ENCODE data around the gene KMT5C.

Gene KMT5C

GRCh38 chr19:55341595-55342531 lies 2.2 kb downstream of the KMT5C start:
- H3K4me3 ChIP-seq (ENCODE audit: low read length), result no peak overlapping the region
- peaks cover 25% of the 10 kb centered on the region for H3K4me1 ChIP-seq (ENCODE audit: control insufficient read depth, insufficient read depth, low read length)
- no peaks in the 10 kb centered on the region for H3K27me3 ChIP-seq (ENCODE audit: control insufficient read depth, insufficient read depth, low read length)
- H3K9me3 ChIP-seq (ENCODE audit: control insufficient read depth, low read length), result no peaks in the 10 kb centered on the region
- no peaks in the 10 kb centered on the region for H3K36me3 ChIP-seq (ENCODE audit: control insufficient read depth, insufficient read depth, low read length)
- no peak overlapping the region for H3K9ac ChIP-seq (ENCODE audit: low read length)

GRCh38 chr19:55344444-55344843 lies 4.8 kb downstream of the KMT5C start:
- Histone ChIP-seq H3K4me1 (ENCODE audit: control insufficient read depth, insufficient read depth, low read length) (peaks cover 18% of the 10 kb centered on the region), H3K9ac (ENCODE audit: low read length) (no peak overlapping the region)

DNA sequence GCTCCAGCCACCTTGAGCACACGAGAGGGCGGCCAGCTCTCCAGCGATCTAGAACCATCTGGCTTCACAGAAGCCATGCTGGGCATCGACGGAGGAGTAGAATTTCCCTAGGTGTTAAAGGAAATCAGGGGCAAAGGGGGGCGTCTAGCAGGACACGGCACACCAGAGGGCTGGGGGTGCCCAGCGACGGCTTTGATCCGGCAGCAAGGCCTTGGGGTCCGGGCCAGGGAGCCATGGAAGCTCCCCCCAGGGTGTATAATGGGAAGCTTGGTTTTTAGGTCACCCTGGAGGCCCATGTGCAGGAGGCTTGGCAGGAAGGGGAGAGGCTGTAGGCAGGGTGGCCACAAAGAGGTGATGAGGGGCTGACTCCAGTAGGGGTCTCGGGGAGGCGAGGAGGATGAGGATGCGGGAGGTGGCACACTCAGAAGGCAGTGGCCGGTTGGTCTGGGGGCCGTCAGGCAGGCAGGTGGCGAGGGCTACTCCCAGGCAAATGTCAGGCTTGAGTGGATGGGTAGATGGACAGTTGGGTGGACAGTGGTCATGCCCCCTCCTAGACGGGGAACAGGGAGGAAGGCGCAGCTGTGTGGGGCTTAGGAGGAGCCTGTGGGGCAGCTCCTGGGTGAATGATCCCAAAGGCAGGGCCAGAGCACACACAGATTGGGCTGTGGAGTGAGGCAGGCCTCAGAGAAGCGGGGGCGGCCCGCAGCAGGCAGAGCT lies 5.6 kb downstream of the KMT5C start:
- Histone ChIP-seq H3K4me3 (ENCODE audit: low read length) (no peak overlapping the region), H3K9me3 (ENCODE audit: control insufficient read depth, low read length) (no peaks in the 10 kb centered on the region), H3K27me3 (ENCODE audit: control insufficient read depth, insufficient read depth, low read length) (peaks cover under 1% of the 10 kb centered on the region), H3K4me1 (ENCODE audit: control insufficient read depth, insufficient read depth, low read length) (peaks cover 16% of the 10 kb centered on the region), H3K9ac (ENCODE audit: low read length) (no peak overlapping the region), H3K36me3 (ENCODE audit: control insufficient read depth, insufficient read depth, low read length) (no peaks in the 10 kb centered on the region)

More at GRCh38 chr19:55344444-55344843, 4.8 kb downstream of the KMT5C start:
- Histone ChIP-seq H3K4me3 (ENCODE audit: low read length) (no peak overlapping the region), H3K36me3 (ENCODE audit: control insufficient read depth, insufficient read depth, low read length) (no peaks in the 10 kb centered on the region), H3K9me3 (ENCODE audit: control insufficient read depth, low read length) (no peaks in the 10 kb centered on the region), H3K27me3 (ENCODE audit: control insufficient read depth, insufficient read depth, low read length) (no peaks in the 10 kb centered on the region)

DNA sequence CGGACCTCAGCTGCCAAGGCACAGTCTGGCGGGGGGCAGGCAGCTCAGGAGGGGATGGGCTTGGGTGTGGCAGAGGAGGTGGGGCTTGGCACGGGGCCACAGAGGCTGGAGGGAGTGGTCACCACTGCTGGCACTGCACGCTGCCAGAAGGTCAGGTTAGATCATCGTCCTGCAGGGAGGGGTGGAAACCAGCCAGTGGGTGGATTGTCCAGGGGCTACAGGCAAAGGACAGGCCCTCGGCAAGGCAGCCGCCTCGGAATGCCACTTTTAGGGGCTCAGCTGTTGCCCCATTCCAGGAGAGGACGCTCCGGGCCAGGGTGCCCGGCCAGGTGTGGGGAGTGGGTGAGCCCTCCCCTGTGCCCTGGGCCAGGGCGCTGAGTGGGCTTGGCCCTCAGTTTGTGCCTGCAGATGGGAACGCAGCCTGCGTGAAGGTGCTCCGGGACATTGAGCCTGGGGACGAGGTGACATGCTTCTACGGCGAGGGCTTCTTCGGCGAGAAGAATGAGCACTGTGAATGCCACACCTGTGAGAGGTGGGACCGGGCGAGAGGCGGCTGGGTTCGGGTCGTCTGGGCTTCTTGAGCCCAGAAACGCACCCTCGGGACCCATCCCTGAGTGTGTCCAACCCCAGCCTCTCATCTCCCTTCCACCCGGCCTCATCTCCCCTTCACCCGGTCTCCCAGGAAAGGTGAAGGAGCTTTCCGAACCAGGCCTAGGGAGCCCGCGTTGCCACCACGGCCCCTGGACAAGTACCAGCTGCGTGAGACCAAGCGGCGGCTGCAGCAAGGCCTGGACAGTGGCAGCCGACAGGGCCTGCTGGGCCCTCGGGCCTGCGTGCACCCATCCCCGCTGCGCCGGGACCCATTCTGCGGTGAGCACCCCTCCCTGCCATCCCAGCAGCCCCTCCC lies 6.4 kb downstream of the KMT5C start:
- H3K9me3 ChIP-seq (ENCODE audit: control insufficient read depth, low read length), result no peaks in the 10 kb centered on the region
- peaks cover 8% of the 10 kb centered on the region for H3K27me3 ChIP-seq (ENCODE audit: control insufficient read depth, insufficient read depth, low read length)
- peaks cover 16% of the 10 kb centered on the region for H3K4me1 ChIP-seq (ENCODE audit: control insufficient read depth, insufficient read depth, low read length)
- H3K4me3 ChIP-seq (ENCODE audit: low read length), result no peak overlapping the region
- no peak overlapping the region for H3K9ac ChIP-seq (ENCODE audit: low read length)
- H3K36me3 ChIP-seq (ENCODE audit: control insufficient read depth, insufficient read depth, low read length), result no peaks in the 10 kb centered on the region

GRCh38 chr19:55346725-55347441 lies 7.2 kb downstream of the KMT5C start:
- no peak overlapping the region for H3K4me3 ChIP-seq (ENCODE audit: low read length)
- H3K4me1 ChIP-seq (ENCODE audit: control insufficient read depth, insufficient read depth, low read length), result peaks cover 16% of the 10 kb centered on the region
- peaks cover 16% of the 10 kb centered on the region for H3K27me3 ChIP-seq (ENCODE audit: control insufficient read depth, insufficient read depth, low read length)
- no peaks in the 10 kb centered on the region for H3K9me3 ChIP-seq (ENCODE audit: control insufficient read depth, low read length)
- no peaks in the 10 kb centered on the region for H3K36me3 ChIP-seq (ENCODE audit: control insufficient read depth, insufficient read depth, low read length)
- no peak overlapping the region for H3K9ac ChIP-seq (ENCODE audit: low read length)

GRCh38 chr19:55347442-55348009 lies 7.8 kb downstream of the KMT5C start:
- no peaks in the 10 kb centered on the region for H3K9me3 ChIP-seq (ENCODE audit: control insufficient read depth, low read length)
- H3K27me3 ChIP-seq (ENCODE audit: control insufficient read depth, insufficient read depth, low read length), result peaks cover 22% of the 10 kb centered on the region
- peaks cover 21% of the 10 kb centered on the region for H3K4me1 ChIP-seq (ENCODE audit: control insufficient read depth, insufficient read depth, low read length)
- H3K9ac ChIP-seq (ENCODE audit: low read length), result no peak overlapping the region
- no peaks in the 10 kb centered on the region for H3K36me3 ChIP-seq (ENCODE audit: control insufficient read depth, insufficient read depth, low read length)
- no peak overlapping the region for H3K4me3 ChIP-seq (ENCODE audit: low read length)

- Histone ChIP-seq H3K9ac (ENCODE audit: low read length) (no peak overlapping the region), H3K27me3 (ENCODE audit: control insufficient read depth, insufficient read depth, low read length) (peaks cover 32% of the 10 kb centered on the region), H3K36me3 (ENCODE audit: control insufficient read depth, insufficient read depth, low read length) (no peaks in the 10 kb centered on the region), H3K4me1 (ENCODE audit: control insufficient read depth, insufficient read depth, low read length) (peaks cover 28% of the 10 kb centered on the region), H3K9me3 (ENCODE audit: control insufficient read depth, low read length) (no peaks in the 10 kb centered on the region), H3K4me3 (ENCODE audit: low read length) (no peak overlapping the region)
Measured at GRCh38 chr19:55348317-55349034, 8.8 kb downstream of the KMT5C start.

DNA sequence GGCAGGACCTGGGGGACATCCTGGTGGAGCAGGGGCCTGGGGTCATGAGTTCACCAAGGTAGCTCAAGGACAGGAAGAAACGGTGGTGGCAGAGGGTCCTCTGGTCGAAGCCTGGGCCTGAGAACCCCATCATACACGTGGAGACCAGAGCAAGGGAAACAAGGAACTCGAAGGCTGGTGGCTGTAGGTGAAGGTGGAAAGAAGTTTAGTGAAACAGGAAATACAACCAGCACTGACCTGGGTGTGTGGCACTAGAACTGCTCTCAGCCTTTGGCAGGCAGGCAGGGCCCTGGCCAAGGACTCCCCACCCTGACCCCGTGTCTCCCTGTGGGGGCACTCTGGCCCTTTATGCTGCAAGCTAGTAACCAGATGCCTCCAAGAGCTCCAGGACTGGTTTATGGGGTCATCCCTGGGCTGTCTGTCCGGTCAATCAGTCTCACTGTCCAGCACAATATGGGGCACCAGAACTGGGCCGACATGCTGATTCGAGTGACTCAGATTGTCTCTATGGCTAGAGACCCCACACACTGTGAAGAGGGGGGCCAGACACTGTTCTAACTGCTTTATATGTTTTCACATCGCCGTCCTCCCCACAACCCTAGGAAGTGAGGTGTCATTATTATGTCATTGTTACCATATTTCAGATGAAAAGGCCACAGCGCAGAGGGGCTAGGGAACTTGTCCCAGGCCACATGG lies 11.1 kb downstream of the KMT5C start:
- Histone ChIP-seq H3K9ac (ENCODE audit: low read length) (no peak overlapping the region), H3K9me3 (ENCODE audit: control insufficient read depth, low read length) (no peaks in the 10 kb centered on the region), H3K4me1 (ENCODE audit: control insufficient read depth, insufficient read depth, low read length) (peaks cover 26% of the 10 kb centered on the region), H3K27me3 (ENCODE audit: control insufficient read depth, insufficient read depth, low read length) (peaks cover 49% of the 10 kb centered on the region), H3K4me3 (ENCODE audit: low read length) (no peak overlapping the region), H3K36me3 (ENCODE audit: control insufficient read depth, insufficient read depth, low read length) (no peaks in the 10 kb centered on the region)

DNA sequence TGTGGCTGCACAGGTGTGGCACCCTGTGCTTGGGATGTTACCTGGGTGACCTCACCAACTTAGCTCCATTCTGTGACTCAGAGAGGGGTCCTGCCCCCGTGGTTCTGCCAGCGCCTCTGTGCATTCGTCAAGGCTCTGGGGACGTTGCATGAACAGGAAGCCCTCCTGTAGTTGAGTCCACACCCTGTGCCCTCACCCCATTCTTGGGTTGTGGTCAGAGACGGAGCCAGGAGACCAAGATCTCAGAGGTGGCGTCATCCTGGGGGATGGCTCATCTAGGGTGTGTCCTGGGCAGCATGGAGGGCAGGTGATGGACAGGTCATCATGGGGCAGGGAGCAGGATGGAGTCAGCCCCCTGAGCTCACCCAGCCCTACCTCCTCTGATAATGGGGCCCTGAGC lies 12.4 kb downstream of the KMT5C start:
- Histone ChIP-seq H3K27me3 (ENCODE audit: control insufficient read depth, insufficient read depth, low read length) (peaks cover 49% of the 10 kb centered on the region), H3K9me3 (ENCODE audit: control insufficient read depth, low read length) (no peaks in the 10 kb centered on the region), H3K4me1 (ENCODE audit: control insufficient read depth, insufficient read depth, low read length) (peaks cover 23% of the 10 kb centered on the region), H3K4me3 (ENCODE audit: low read length) (no peak overlapping the region), H3K36me3 (ENCODE audit: control insufficient read depth, insufficient read depth, low read length) (no peaks in the 10 kb centered on the region), H3K9ac (ENCODE audit: low read length) (no peak overlapping the region)

DNA sequence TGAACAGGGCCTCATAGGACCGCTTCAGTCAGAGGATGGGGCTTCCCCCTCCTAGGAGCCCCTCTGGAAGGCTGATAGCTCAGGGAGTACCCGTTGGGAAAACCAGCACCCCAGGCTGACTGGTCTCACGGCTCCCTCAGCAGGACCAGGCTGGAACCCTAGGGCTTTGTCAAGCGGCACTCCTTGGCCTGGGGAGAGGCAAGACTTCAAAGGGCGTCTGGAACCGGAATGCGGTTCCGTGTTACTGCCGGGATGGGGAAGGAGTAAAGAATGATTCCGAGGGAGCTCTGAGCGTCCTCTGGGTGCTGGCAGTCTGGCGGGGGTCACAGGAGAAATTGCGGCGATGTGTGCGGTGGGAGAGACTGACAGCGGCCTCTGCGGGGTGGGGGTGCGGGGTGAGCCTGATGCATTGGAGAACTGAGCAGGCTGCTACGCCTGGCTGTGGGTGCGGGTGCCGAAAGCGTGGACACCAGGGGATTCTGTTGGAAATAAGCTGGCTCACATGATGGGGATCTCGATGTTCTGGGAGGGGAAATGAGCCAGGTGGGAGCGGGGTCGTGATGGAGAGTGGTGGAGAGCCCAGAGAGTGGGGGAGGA lies 13.0 kb downstream of the KMT5C start:
- no peaks in the 10 kb centered on the region for H3K36me3 ChIP-seq (ENCODE audit: control insufficient read depth, insufficient read depth, low read length)
- H3K27me3 ChIP-seq (ENCODE audit: control insufficient read depth, insufficient read depth, low read length), result peaks cover 49% of the 10 kb centered on the region
- H3K4me3 ChIP-seq (ENCODE audit: low read length), result no peak overlapping the region
- no peak overlapping the region for H3K9ac ChIP-seq (ENCODE audit: low read length)
- no peaks in the 10 kb centered on the region for H3K9me3 ChIP-seq (ENCODE audit: control insufficient read depth, low read length)
- peaks cover 23% of the 10 kb centered on the region for H3K4me1 ChIP-seq (ENCODE audit: control insufficient read depth, insufficient read depth, low read length)

Data from mucosa of stomach (tissue), 1 donor.